HG03097 (cell line): ENCODE measurements around the gene CHMP5.

ENCODE experiments used
- ATAC-seq: cut with Tn5 transposase; IDR thresholded peaks from one replicate; pipeline ENCODE4 v1.9.1; 2021; ENCODE audit not compliant: unreplicated experiment, low FRiP score

CHMP5 gene

GRCh38 chr9:33242609-33243134, 22.2 kb upstream of the CHMP5 start:
- ATAC-seq: no peak

GRCh38 chr9:33244137-33244784, 20.6 kb upstream of the CHMP5 start:
- no peak for ATAC-seq

- no peak for ATAC-seq
Observed at GRCh38 chr9:33245341-33245740, 19.5 kb upstream of the CHMP5 start.

- no peak for ATAC-seq
Observed at GRCh38 chr9:33246269-33246860, 18.5 kb upstream of the CHMP5 start.

GRCh38 chr9:33248606-33249005, 16.2 kb upstream of the CHMP5 start:
- no peak for ATAC-seq

- no peak for ATAC-seq
Observed at GRCh38 chr9:33249087-33249658, 15.7 kb upstream of the CHMP5 start.

- ATAC-seq: no peak
Observed at GRCh38 chr9:33249983-33250382, 14.9 kb upstream of the CHMP5 start.

- no peak for ATAC-seq
Observed at GRCh38 chr9:33250458-33250995, 14.3 kb upstream of the CHMP5 start.

- no peak for ATAC-seq
Observed at GRCh38 chr9:33254211-33254610, 10.6 kb upstream of the CHMP5 start.

GRCh38 chr9:33255014-33255413, 9.8 kb upstream of the CHMP5 start:
- ATAC-seq: no peak

- no peak for ATAC-seq
Observed at GRCh38 chr9:33255471-33255870, 9.4 kb upstream of the CHMP5 start.

GRCh38 chr9:33256236-33256635, 8.6 kb upstream of the CHMP5 start:
- ATAC-seq: no peak

GRCh38 chr9:33257276-33257675, 7.6 kb upstream of the CHMP5 start:
- no peak for ATAC-seq

GRCh38 chr9:33260372-33260771, 4.5 kb upstream of the CHMP5 start:
- no peak for ATAC-seq

GRCh38 chr9:33263131-33264002, 1.5 kb upstream of the CHMP5 start:
- no peak for ATAC-seq

GRCh38 chr9:33264003-33264472, 811 bp upstream of the CHMP5 start:
- peak; percentile 22 for ATAC-seq

GRCh38 chr9:33265211-33265865, 489 bp downstream of the CHMP5 start:
- no peak for ATAC-seq

GRCh38 chr9:33267151-33267767, 2.4 kb downstream of the CHMP5 start:
- ATAC-seq: no peak

- ATAC-seq: no peak
Observed at GRCh38 chr9:33270146-33270545, 5.3 kb downstream of the CHMP5 start.

GRCh38 chr9:33272061-33272460, 7.2 kb downstream of the CHMP5 start:
- no peak for ATAC-seq
